Measurements from ENCODE around the gene FAM135A. TPM values are rescaled to one million over a fixed set of nuclear protein-coding genes. Genes with fewer than 3 reads are reported as not detected.
"Not testable (repeated sequence)": the region's sequence is repeated elsewhere in the genome, so short reads cannot be mapped to it uniquely, and the experiment has no call there.

Gene FAM135A
- total and polyA plus RNA-seq, 8 donors, result 7.2 to 121 (median 39.5) TPM

DNA sequence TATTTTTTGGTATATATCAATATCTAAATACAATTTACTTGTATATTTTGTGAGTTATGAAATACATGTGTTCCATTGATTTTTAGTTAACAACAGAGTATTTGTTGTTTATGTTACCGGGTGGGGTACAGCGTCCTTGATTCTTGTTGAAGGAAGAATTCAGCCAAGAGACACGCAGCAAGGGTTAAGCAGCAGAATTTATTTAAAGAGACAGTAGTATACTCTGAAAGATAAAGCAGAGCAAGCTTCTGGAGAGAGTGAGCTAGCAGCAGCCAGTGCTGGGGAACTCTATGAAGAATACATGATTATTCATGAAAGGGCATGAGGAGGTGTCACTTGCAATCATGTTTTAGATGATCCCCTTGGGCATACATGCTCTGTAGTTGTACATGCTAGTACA, 76.1 kb downstream of the FAM135A start:
- 44 to 75% (median 66%) methylated on average over 3 of the region's 3 CpGs for WGBS, 5 donors
- no peaks in the 10 kb centered on the region for H3K27me3 ChIP-seq
- no peak overlapping the region for H3K4me3 ChIP-seq
- peaks cover 0 to 32% (median 17%) of the 10 kb centered on the region in 4 donors for H3K36me3 ChIP-seq
- no peaks in the 10 kb centered on the region for H3K9me3 ChIP-seq
- TF ChIP-seq, protein P1, sequence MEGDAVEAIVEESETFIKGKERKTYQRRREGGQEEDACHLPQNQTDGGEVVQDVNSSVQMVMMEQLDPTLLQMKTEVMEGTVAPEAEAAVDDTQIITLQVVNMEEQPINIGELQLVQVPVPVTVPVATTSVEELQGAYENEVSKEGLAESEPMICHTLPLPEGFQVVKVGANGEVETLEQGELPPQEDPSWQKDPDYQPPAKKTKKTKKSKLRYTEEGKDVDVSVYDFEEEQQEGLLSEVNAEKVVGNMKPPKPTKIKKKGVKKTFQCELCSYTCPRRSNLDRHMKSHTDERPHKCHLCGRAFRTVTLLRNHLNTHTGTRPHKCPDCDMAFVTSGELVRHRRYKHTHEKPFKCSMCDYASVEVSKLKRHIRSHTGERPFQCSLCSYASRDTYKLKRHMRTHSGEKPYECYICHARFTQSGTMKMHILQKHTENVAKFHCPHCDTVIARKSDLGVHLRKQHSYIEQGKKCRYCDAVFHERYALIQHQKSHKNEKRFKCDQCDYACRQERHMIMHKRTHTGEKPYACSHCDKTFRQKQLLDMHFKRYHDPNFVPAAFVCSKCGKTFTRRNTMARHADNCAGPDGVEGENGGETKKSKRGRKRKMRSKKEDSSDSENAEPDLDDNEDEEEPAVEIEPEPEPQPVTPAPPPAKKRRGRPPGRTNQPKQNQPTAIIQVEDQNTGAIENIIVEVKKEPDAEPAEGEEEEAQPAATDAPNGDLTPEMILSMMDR (IDR thresholded peaks at IDR 0.05), result no peak
- TF ChIP-seq EP300 (IDR thresholded peaks at IDR 0.05), result no peak
- no peak for TF ChIP-seq POLR2AphosphoS5 (IDR thresholded peaks at IDR 0.05)
- no peak for TF ChIP-seq POLR2A (IDR thresholded peaks at IDR 0.05)
- intact Hi-C loops (cut with DNase I; ENCODE audit: low total_unique reads), result no loop called here
- no peaks in the 10 kb centered on the region for H3K4me1 ChIP-seq
- DNase-seq, result no peak
- no peak overlapping the region for H3K27ac ChIP-seq

DNA sequence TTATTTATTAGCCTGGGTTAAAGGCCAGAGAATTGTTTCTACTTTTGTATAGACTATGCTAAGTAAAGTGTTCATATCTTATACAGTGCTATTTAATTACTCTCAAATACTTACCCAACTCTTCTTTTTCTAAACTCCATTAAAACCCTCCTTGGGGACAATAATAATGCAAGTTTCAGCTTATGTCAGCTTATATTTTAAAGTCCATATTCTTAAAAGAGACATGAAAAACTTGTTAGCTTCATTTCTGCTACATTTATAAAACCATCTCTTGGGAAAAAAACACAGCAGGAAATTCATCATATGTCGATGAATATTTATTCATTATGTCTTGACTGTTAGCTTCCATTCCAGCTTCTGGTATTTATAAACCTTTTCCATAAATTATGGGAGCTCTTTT, 81.5 kb downstream of the FAM135A start:
- Histone ChIP-seq H3K36me3 (peaks cover 0 to 28% (median 12%) of the 10 kb centered on the region in 4 donors), H3K9me3 (peaks cover 0 to 13% (median 7%) of the 10 kb centered on the region in 4 donors), H3K4me3 (no peak overlapping the region), H3K4me1 (no peaks in the 10 kb centered on the region), H3K27me3 (no peaks in the 10 kb centered on the region), H3K27ac (no peak overlapping the region)
- no peak for TF ChIP-seq EP300 (IDR thresholded peaks at IDR 0.05)
- no peak for TF ChIP-seq POLR2A (IDR thresholded peaks at IDR 0.05)
- no peak for TF ChIP-seq POLR2AphosphoS5 (IDR thresholded peaks at IDR 0.05)
- DNase-seq, result no peak
- intact Hi-C loops (cut with DNase I; ENCODE audit: low total_unique reads), result no loop called here
- 83 to 95% (median 91%) methylated on average over 1 of the region's 1 CpG for WGBS, 5 donors

DNA sequence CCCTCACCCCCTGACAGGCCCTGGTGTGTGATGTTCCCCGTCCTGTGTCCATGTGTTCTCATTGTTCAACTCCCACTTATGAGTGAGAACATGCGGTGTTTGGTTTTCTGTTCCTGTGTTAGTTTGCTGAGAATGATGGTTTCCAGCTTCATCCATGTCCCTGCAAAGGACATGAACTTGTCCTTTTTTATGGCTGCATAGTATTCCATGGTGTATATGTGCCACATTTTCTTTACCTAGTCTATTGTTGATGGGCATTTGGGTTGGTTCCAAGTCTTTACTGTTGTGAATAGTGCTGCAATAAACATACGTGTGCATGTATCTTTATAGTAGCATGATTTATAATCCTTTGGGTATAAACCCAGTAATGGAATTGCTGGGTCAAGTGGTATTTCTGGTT, 82.5 kb downstream of the FAM135A start:
- intact Hi-C loops (cut with DNase I; ENCODE audit: low total_unique reads), result not testable (repeated sequence)
- WGBS, 5 donors, result 92 to 100% (median 95%) methylated on average over 3 of the region's 3 CpGs

DNA sequence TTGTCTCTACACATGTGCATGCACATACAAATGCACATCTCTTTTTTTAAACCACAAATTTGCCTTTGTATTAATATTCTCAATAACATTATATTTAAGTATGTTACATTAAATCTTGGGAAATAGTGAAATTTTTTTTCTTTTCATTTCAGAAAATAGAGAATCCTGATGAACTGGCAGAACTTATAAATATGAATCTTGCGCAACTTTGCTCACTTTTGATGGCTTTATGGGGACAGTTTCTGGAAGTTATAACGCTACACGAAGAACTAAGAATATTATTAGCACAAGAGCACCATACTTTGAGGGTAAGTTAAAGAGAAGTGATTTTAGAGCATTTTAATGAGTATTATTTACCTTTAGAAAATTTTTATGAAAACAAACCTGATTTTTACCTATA, 89.2 kb downstream of the FAM135A start:
- intact Hi-C loops (cut with DNase I; ENCODE audit: low total_unique reads), result no loop called here
- no peak for DNase-seq
- WGBS, 5 donors, result 95 to 99% (median 98%) methylated on average over 3 of the region's 3 CpGs
- no peak for TF ChIP-seq POLR2AphosphoS5 (IDR thresholded peaks at IDR 0.05)
- Histone ChIP-seq H3K4me1 (no peaks in the 10 kb centered on the region), H3K27me3 (no peaks in the 10 kb centered on the region), H3K36me3 (peaks cover 8 to 72% (median 52%) of the 10 kb centered on the region in 4 donors), H3K9me3 (peaks cover 0 to 24% (median 18%) of the 10 kb centered on the region in 4 donors), H3K4me3 (no peak overlapping the region), H3K27ac (no peak overlapping the region)

More for the DNA sequence above, 82.5 kb downstream of the FAM135A start:
- H3K9me3 ChIP-seq, result peaks cover 0 to 13% (median 7%) of the 10 kb centered on the region in 4 donors
- not testable (repeated sequence) for H3K27me3 ChIP-seq, DNase-seq, H3K4me3 ChIP-seq, H3K4me1 ChIP-seq, H3K27ac ChIP-seq
- H3K36me3 ChIP-seq, result peaks cover 0 to 31% (median 19%) of the 10 kb centered on the region in 4 donors

DNA sequence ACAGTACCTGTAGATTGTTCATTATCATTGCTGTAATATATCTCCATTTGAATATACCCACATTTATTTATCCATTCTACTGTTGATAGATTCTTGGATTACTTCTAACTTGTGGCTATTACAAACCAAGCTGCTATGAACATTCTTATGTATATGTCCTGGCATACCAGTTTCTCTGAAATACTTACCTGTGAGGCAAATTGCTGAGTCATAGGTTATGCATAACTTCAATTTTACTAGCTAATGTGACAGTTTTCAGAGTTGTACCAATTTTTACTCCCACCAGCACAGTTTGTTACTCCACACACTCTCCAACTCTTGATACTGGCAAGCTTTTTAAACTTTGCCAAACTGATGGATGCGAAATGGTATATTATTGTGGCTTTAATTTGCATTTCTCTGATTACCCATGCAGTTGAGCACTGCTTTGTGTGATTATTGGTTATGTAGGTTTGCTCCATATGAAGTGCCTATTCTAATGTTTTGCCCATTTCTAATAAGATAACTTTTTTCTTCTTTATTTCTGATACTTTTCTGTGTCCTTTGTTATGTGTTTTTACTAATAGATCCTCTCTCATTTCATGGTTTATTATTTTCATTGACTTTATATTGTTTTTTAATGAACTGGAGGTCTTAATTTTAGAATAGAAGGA, 90.6 kb downstream of the FAM135A start:
- WGBS, 5 donors, result 88 to 100% (median 98%) methylated on average over 1 of the region's 1 CpG
- DNase-seq, result no peak
- Histone ChIP-seq H3K36me3 (peaks cover 8 to 62% (median 54%) of the 10 kb centered on the region in 4 donors), H3K27ac (no peak overlapping the region), H3K9me3 (peaks cover 0 to 19% (median 14%) of the 10 kb centered on the region in 4 donors), H3K4me1 (peaks cover 0 to 4% (median 0%) of the 10 kb centered on the region in 4 donors), H3K4me3 (no peak overlapping the region), H3K27me3 (no peaks in the 10 kb centered on the region)
- TF ChIP-seq, protein P1 (IDR thresholded peaks at IDR 0.05), result no peak
- TF ChIP-seq POLR2AphosphoS5 (IDR thresholded peaks at IDR 0.05), result no peak
- no peak for TF ChIP-seq EP300 (IDR thresholded peaks at IDR 0.05)
- no peak for TF ChIP-seq POLR2A (IDR thresholded peaks at IDR 0.05)
- intact Hi-C loops (cut with DNase I; ENCODE audit: low total_unique reads), result no loop called here

DNA sequence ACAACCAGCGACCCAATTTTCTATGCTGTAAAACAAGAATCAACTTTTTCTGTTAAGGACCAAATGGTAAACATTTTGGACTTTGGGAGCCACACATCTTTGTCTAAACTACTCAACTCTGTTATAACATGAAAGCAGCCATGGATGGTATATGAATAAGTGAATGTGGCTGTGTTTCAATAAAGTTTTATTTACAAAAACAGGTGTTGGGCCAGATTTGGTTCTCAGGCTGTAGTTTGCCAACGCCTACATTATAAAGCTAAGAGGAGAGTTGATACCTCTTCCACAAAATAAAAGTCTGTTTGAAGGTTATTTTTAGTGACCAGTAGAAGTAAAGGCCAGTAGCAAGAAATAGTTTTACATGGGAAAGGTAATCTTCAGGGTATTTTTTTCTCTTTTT, 93.0 kb downstream of the FAM135A start:
- H3K4me3 ChIP-seq, result no peak overlapping the region
- DNase-seq, result no peak
- no peak overlapping the region for H3K27ac ChIP-seq
- TF ChIP-seq, protein P1 (IDR thresholded peaks at IDR 0.05), result no peak
- TF ChIP-seq EP300 (IDR thresholded peaks at IDR 0.05) (no peak), POLR2A (IDR thresholded peaks at IDR 0.05) (no peak), POLR2AphosphoS5 (IDR thresholded peaks at IDR 0.05) (no peak)
- peaks cover 8 to 42% (median 39%) of the 10 kb centered on the region in 4 donors for H3K36me3 ChIP-seq
- no peaks in the 10 kb centered on the region for H3K27me3 ChIP-seq
- H3K9me3 ChIP-seq, result peaks cover 0 to 11% (median 10%) of the 10 kb centered on the region in 4 donors
- H3K4me1 ChIP-seq, result peaks cover 0 to 4% (median 0%) of the 10 kb centered on the region in 4 donors
- 92 to 98% (median 97%) methylated on average over 2 of the region's 2 CpGs for WGBS, 5 donors
- intact Hi-C loops (cut with DNase I; ENCODE audit: low total_unique reads), result no loop called here
